ENCODE results near the gene CYP26B1. TPM values are rescaled to one million over a fixed set of nuclear protein-coding genes. Genes with fewer than 3 reads are reported as not detected.

CYP26B1 gene
- total RNA-seq, 1 experiment from 2014 or later, result 0.20 TPM

GRCh38 chr2:72172478-72172877, 24.8 kb upstream of the CYP26B1 start:
- H2BK12ac ChIP-seq (ENCODE audit: insufficient read length, low read depth, low read length), result no peak overlapping the region
- H3K9me3 ChIP-seq (ENCODE audit: control insufficient read depth, low read depth, low read length), result no peaks in the 10 kb centered on the region
- H3K27me3 ChIP-seq (ENCODE audit: insufficient read depth, low read length), result no peaks in the 10 kb centered on the region
- no peaks in the 10 kb centered on the region for H3K79me1 ChIP-seq (ENCODE audit: insufficient read depth, low read depth, low read length, poor library complexity, severe bottlenecking)
- H2AFZ ChIP-seq (ENCODE audit: low read length), result no peak overlapping the region
- no peak overlapping the region for H3K27ac ChIP-seq (ENCODE audit: insufficient read length, low read depth, low read length)
- no peak overlapping the region for H3K4me2 ChIP-seq (ENCODE audit: insufficient read depth, insufficient read length, low read length)
- Mint-ChIP-seq H3K36me3 (ENCODE audit: insufficient read depth in 1 of 3, low read depth in 3 of 3) (peaks cover 0 to 6% (median 0%) of the 10 kb centered on the region in 3 experiments; a peak in 2 of 7 replicates), H3K27me3 (ENCODE audit: low read depth) (no peaks in the 10 kb centered on the region), H3K4me1 (peaks cover 15 to 20% of the 10 kb centered on the region in 2 experiments), H3K27ac (no peak overlapping the region), H3K9me3 (no peaks in the 10 kb centered on the region), H3K4me3 (no peak overlapping the region)
- TF ChIP-seq, protein P1, sequence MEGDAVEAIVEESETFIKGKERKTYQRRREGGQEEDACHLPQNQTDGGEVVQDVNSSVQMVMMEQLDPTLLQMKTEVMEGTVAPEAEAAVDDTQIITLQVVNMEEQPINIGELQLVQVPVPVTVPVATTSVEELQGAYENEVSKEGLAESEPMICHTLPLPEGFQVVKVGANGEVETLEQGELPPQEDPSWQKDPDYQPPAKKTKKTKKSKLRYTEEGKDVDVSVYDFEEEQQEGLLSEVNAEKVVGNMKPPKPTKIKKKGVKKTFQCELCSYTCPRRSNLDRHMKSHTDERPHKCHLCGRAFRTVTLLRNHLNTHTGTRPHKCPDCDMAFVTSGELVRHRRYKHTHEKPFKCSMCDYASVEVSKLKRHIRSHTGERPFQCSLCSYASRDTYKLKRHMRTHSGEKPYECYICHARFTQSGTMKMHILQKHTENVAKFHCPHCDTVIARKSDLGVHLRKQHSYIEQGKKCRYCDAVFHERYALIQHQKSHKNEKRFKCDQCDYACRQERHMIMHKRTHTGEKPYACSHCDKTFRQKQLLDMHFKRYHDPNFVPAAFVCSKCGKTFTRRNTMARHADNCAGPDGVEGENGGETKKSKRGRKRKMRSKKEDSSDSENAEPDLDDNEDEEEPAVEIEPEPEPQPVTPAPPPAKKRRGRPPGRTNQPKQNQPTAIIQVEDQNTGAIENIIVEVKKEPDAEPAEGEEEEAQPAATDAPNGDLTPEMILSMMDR (conservative IDR thresholded peaks at IDR 0.05), result no peak
- no peaks in the 10 kb centered on the region; the same call in 1 of the 2 replicates for H3K4me1 ChIP-seq (ENCODE audit: insufficient read depth, low read length)
- no peak overlapping the region for H2BK15ac ChIP-seq (ENCODE audit: low read depth, low read length)
- H3K4ac ChIP-seq (ENCODE audit: low read depth, low read length), result no peak overlapping the region
- H3K23me2 ChIP-seq (ENCODE audit: insufficient read length, low read depth, low read length, poor library complexity, severe bottlenecking), result no peaks in the 10 kb centered on the region
- no peak overlapping the region for H4K91ac ChIP-seq (ENCODE audit: insufficient read length, low read depth, low read length)
- H3K14ac ChIP-seq (ENCODE audit: insufficient read depth, low read length), result no peak overlapping the region
- no peaks in the 10 kb centered on the region for H4K20me1 ChIP-seq (ENCODE audit: control insufficient read depth, insufficient read depth, insufficient read length)
- H3K79me2 ChIP-seq (ENCODE audit: insufficient read depth, low read length), result no peaks in the 10 kb centered on the region
- no peak overlapping the region for H3K23ac ChIP-seq (ENCODE audit: insufficient read length, low read depth, low read length)
- DNase-seq, result no peak
- H3T11ph ChIP-seq (ENCODE audit: low read length), result no peak overlapping the region
- no CpG with 5 or more reads among the region's 2 CpGs for WGBS (ENCODE audit: extremely low coverage, insufficient read length, low lambda C conversion rate)
- H4K5ac ChIP-seq (ENCODE audit: insufficient read length, low read depth, low read length), result no peak overlapping the region
- H2BK5ac ChIP-seq (ENCODE audit: insufficient read length, low read length), result no peak overlapping the region
- H2BK120ac ChIP-seq (ENCODE audit: low read depth, low read length, poor library complexity, severe bottlenecking), result no peak overlapping the region
- no peak overlapping the region for H2BK20ac ChIP-seq (ENCODE audit: low read depth, low read length, poor library complexity, severe bottlenecking)
- no peak overlapping the region for H3K56ac ChIP-seq (ENCODE audit: insufficient read length, low read depth, low read length)
- H4K8ac ChIP-seq (replicated peaks; ENCODE audit: insufficient read length, low read depth, low read length), result no peak overlapping the region
- H3K18ac ChIP-seq (ENCODE audit: insufficient read length, low read depth, low read length), result no peak overlapping the region
- no peak overlapping the region for H2AK5ac ChIP-seq (ENCODE audit: insufficient read length, low read length)
- H3K9ac ChIP-seq (ENCODE audit: extremely low read depth, insufficient read length, low read length), result no peak overlapping the region
